HCT116 (cell line): ENCODE data around the gene BTBD16. TPM values are rescaled to one million over a fixed set of nuclear protein-coding genes. Genes with fewer than 3 reads are reported as not detected.

Experiments used
- ATAC-seq: fragments of 200-7000 bp; cut with Tn5 transposase; 2 replicates; pipeline ENCODE4 v1.9.1; 2020; ENCODE audit warnings: mild to moderate bottlenecking, moderate library complexity
- BruUV-seq: library from RNA; stranded (reverse); fragments of 400-500 nt; replicated peaks from 2 replicates; lab custom pipeline; 2021; lab: Mats Ljungman, UMichigan
- CTCF ChIA-PET: fragments of 300-600 bp; sonication (Branson Sonifier 250); formaldehyde crosslinking; loops from one replicate; lab custom pipeline; 2021; ENCODE audit warnings: antibody characterized with exemption; lab: Charles Lee
- POLR2A ChIA-PET: fragments of 300-600, 350-600 bp; sonication (Branson Sonifier 250); formaldehyde crosslinking; loops from one replicate; lab custom pipeline; 2021; ENCODE audit warnings: antibody characterized with exemption; lab: Charles Lee
- RAD21 ChIA-PET, 2 experiments: fragments of 300-600 bp; sonication (Branson Sonifier 250); formaldehyde crosslinking; loops; one replicate each; lab custom pipeline; 2023; ENCODE audit warnings: low total read pairs in 2 of 2; ENCODE audit not compliant: uncharacterized antibody in 2 of 2, unreplicated experiment in 2 of 2, low non-redundant PET in 1 of 2; lab: Charles Lee
- DNase-seq: peaks from one replicate; pipeline ENCODE4 v3.0.0-alpha.2; 2010; ENCODE audit warnings: low read depth, low spot score
- H2AFZ ChIP-seq: fragments of 200-600 bp; shearing (Covaris generic), sonication (generic); 2 replicates; pipeline ENCODE4 v1.6.1; 2017; ENCODE audit warnings: low read depth, mixed run types, mixed read lengths, antibody characterized with exemption, low read length; ENCODE audit not compliant: poor library complexity, severe bottlenecking
- H3K27ac ChIP-seq: 2 replicates; pipeline ENCODE4 v1.5.1; 2012; ENCODE audit warnings: low read depth, low read length
- H3K27me3 ChIP-seq: fragments of 200-600 bp; sonication (generic); 2 replicates; pipeline ENCODE4 v1.6.1; 2016; ENCODE audit warnings: mixed run types, low read length, mixed read lengths; ENCODE audit not compliant: insufficient read depth
- H3K36me3 ChIP-seq, 2 experiments: fragments of 200-500 bp in 1 of 2; fragments of 200-600 bp in 1 of 2; sonication (Bioruptor generic) in 1 of 2; sonication (generic) in 1 of 2; 2 replicates each; pipeline versions ENCODE4 v1.5.1 to v1.6.1; 2014 to 2016; ENCODE audit warnings: low read length in 2 of 2, inconsistent platforms in 1 of 2, mixed read lengths in 1 of 2, mixed run types in 1 of 2; ENCODE audit not compliant: insufficient read depth in 2 of 2, control insufficient read depth in 1 of 2
- H3K4me1 ChIP-seq, 2 experiments: fragments of 200-600 bp in 1 of 2; sonication (generic) in 1 of 2; 2 replicates each; pipeline versions ENCODE4 v1.5.1 to v1.6.1; 2012 to 2017; ENCODE audit warnings: low read length in 2 of 2, inconsistent platforms in 1 of 2, mild to moderate bottlenecking in 1 of 2, mixed read lengths in 1 of 2, mixed run types in 1 of 2, moderate library complexity in 1 of 2; ENCODE audit not compliant: insufficient read depth in 2 of 2, control insufficient read depth in 1 of 2
- H3K4me2 ChIP-seq: fragments of 200-600 bp; sonication (generic); 2 replicates; pipeline ENCODE4 v1.6.1; 2017; ENCODE audit warnings: mixed run types, low read length, mixed read lengths
- H3K4me3 ChIP-seq, 2 experiments: fragments of 200-600 bp in 1 of 2; sonication (generic) in 1 of 2; replicated peaks in 1 of 2; 2 replicates each; pipeline ENCODE4 v1.5.1; 2011 to 2016; ENCODE audit warnings: low read length in 2 of 2, control low read depth in 1 of 2, low read depth in 1 of 2, mild to moderate bottlenecking in 1 of 2, mixed read lengths in 1 of 2, mixed run types in 1 of 2
- H3K79me2 ChIP-seq: fragments of 200-600 bp; sonication (generic); 2 replicates; pipeline ENCODE4 v1.6.1; 2017; ENCODE audit warnings: mild to moderate bottlenecking, mixed run types, low read length, moderate library complexity, mixed read lengths; ENCODE audit not compliant: insufficient read depth
- H3K9ac ChIP-seq: fragments of 200-600 bp; sonication (generic); 2 replicates; pipeline ENCODE4 v1.6.1; 2016; ENCODE audit warnings: low read length, mixed read lengths
- H3K9me2 ChIP-seq: fragments of 200-600 bp; sonication (generic), shearing (Covaris generic); 2 replicates; pipeline ENCODE4 v1.6.1; 2017; ENCODE audit warnings: mixed run types, mild to moderate bottlenecking, moderate library complexity; ENCODE audit not compliant: insufficient read depth
- H3K9me3 ChIP-seq, 2 experiments: fragments of 200-500 bp in 1 of 2; fragments of 200-600 bp in 1 of 2; sonication (Bioruptor generic) in 1 of 2; sonication (generic) in 1 of 2; 2 replicates each; pipeline ENCODE4 v1.6.1; 2014 to 2017; ENCODE audit warnings: low read length in 2 of 2, mixed read lengths in 2 of 2, inconsistent platforms in 1 of 2, low read depth in 1 of 2, mild to moderate bottlenecking in 1 of 2, mixed run types in 1 of 2, moderate library complexity in 1 of 2; ENCODE audit not compliant: control insufficient read depth in 1 of 2, insufficient read depth in 1 of 2
- H4K20me1 ChIP-seq: fragments of 200-600 bp; sonication (generic), shearing (Covaris generic); 2 replicates; pipeline ENCODE4 v1.6.1; 2017; ENCODE audit warnings: mixed run types, mild to moderate bottlenecking, moderate library complexity; ENCODE audit not compliant: insufficient read depth
- CBX3 ChIP-seq: IDR thresholded peaks from 2 replicates; pipeline ENCODE4 v1.6.1; 2012; ENCODE audit warnings: low read depth
- CTCF ChIP-seq, 3 experiments: fragments of 200-600 bp in 1 of 3; sonication (generic) in 1 of 3; IDR thresholded peaks in 2 of 3; conservative IDR thresholded peaks in 1 of 3; 2 replicates each; pipeline ENCODE4 v1.5.1; 2012 to 2017; ENCODE audit warnings: low read depth in 2 of 3, low read length in 2 of 3, antibody characterized with exemption in 1 of 3, borderline replicate concordance in 1 of 3, control low read depth in 1 of 3, mild to moderate bottlenecking in 1 of 3, mixed read lengths in 1 of 3, mixed run types in 1 of 3, moderate library complexity in 1 of 3; ENCODE audit not compliant: insufficient read depth in 1 of 3
- EGR1 ChIP-seq: IDR thresholded peaks from 2 replicates; pipeline ENCODE4 v1.6.1; 2012; ENCODE audit warnings: low read depth
- MAX ChIP-seq: IDR thresholded peaks from 2 replicates; pipeline ENCODE4 v1.6.1; 2012
- POLR2AphosphoS5 ChIP-seq: IDR thresholded peaks from 2 replicates; pipeline ENCODE4 v1.6.1; 2011; ENCODE audit warnings: mild to moderate bottlenecking, low read depth, low read length, moderate library complexity
- TCF7L2 ChIP-seq: IDR thresholded peaks from 2 replicates; pipeline ENCODE4 v1.7.0; 2011; ENCODE audit warnings: borderline replicate concordance, inconsistent platforms; ENCODE audit not compliant: insufficient read depth, insufficient read length; ENCODE audit errors: extremely low read depth
- ZBTB33 ChIP-seq: IDR thresholded peaks from 2 replicates; pipeline ENCODE4 v1.6.1; 2011; ENCODE audit warnings: mild to moderate bottlenecking, low read length, moderate library complexity; ENCODE audit not compliant: insufficient replicate concordance; ENCODE audit errors: extremely low read depth
- ZNF274 ChIP-seq: fragments of 200-500 bp; sonication (Bioruptor generic); IDR thresholded peaks from 2 replicates; pipeline ENCODE4 v1.6.1; 2014; ENCODE audit warnings: mild to moderate bottlenecking, low read depth, low read length, inconsistent platforms
- intact Hi-C: fragments of 100-400 bp; cut with micrococcal nuclease; formaldehyde crosslinking; loops from 2 replicates; pipeline ENCODE4 v1.10.0; 2022
- total RNA-seq: library from RNA; stranded (reverse); gene quantifications from one replicate; pipeline ENCODE4 v1.2.1, GENCODE V29; 2021; ENCODE audit not compliant: unreplicated experiment

Gene BTBD16
- total RNA-seq, 1 experiment from 2014 or later = 0.27 TPM

- ChIA-PET RAD21 (no interaction called here), POLR2A (no interaction called here), CTCF (no interaction called here)
- peaks cover 0 to 5% of the 10 kb centered on the region in 2 experiments; a peak in 1 of 4 replicates for H3K36me3 ChIP-seq
- H3K9me3 ChIP-seq = no peaks in the 10 kb centered on the region
- H3K9ac ChIP-seq = no peak overlapping the region
- DNase-seq (no peak), ATAC-seq (no peak)
- H3K27me3 ChIP-seq = no peaks in the 10 kb centered on the region
- intact Hi-C loops = no loop called here
- BruUV-seq = no TSS peak
- H3K4me1 ChIP-seq = no peaks in the 10 kb centered on the region
- TF ChIP-seq CBX3 = no peak
- TF ChIP-seq ZBTB33 = no peak
- TF ChIP-seq POLR2AphosphoS5 = no peak
- no peak for TF ChIP-seq EGR1
- TF ChIP-seq MAX = no peak
- no peaks in the 10 kb centered on the region for H3K9me2 ChIP-seq
- no peak overlapping the region for H3K27ac ChIP-seq
- no peaks in the 10 kb centered on the region for H4K20me1 ChIP-seq
- H3K4me3 ChIP-seq = no peak overlapping the region
- H3K4me2 ChIP-seq = no peak overlapping the region
- no peaks in the 10 kb centered on the region for H3K79me2 ChIP-seq
- no peak overlapping the region for H2AFZ ChIP-seq
These were observed 29.3 kb upstream of the BTBD16 start for GRCh38 chr10:122241836-122242235.

GRCh38 chr10:122243550-122243949 is 27.5 kb upstream of the BTBD16 start:
- DNase-seq = no peak
- BruUV-seq = no TSS peak
- Histone ChIP-seq H3K36me3 (peaks cover 0 to 5% of the 10 kb centered on the region in 2 experiments; a peak in 1 of 4 replicates), H3K79me2 (no peaks in the 10 kb centered on the region), H3K9me2 (no peaks in the 10 kb centered on the region), H3K9me3 (no peaks in the 10 kb centered on the region), H3K4me3 (no peak overlapping the region), H3K27ac (no peak overlapping the region), H2AFZ (no peak overlapping the region), H3K9ac (no peak overlapping the region), H3K27me3 (no peaks in the 10 kb centered on the region), H3K4me1 (no peaks in the 10 kb centered on the region), H3K4me2 (no peak overlapping the region), H4K20me1 (no peaks in the 10 kb centered on the region)
- ATAC-seq = no peak
- CTCF ChIA-PET = no interaction called here
- RAD21 ChIA-PET = no interaction called here
- intact Hi-C loops = no loop called here
- no peak for TF ChIP-seq TCF7L2
- TF ChIP-seq ZNF274 = no peak
- TF ChIP-seq CTCF (IDR thresholded peaks at IDR 0.05 in 2 of 3, conservative IDR thresholded peaks at IDR 0.05 in 1 of 3; ENCODE audit: borderline replicate concordance in 1 of 3, insufficient read depth in 1 of 3, low read depth in 2 of 3, low read length in 2 of 3) = no peak
- no peak for TF ChIP-seq POLR2AphosphoS5
- POLR2A ChIA-PET = no interaction called here
